GM20431 (cell line): ENCODE results near the gene SPAM1.
"Not testable (repeated sequence)": the region's sequence is repeated elsewhere in the genome, so short reads cannot be mapped to it uniquely, and the experiment has no call there.

ENCODE experiments used
- in situ Hi-C: fragments of 300-500 bp; cut with MseI, MboI; formaldehyde crosslinking; loops from one replicate; pipeline ENCODE4 v1.15.0; 2020; ENCODE audit warnings: low sequenced_read_pairs; ENCODE audit not compliant: unreplicated experiment

The SPAM1 gene

GRCh38 chr7:123945938-123946337, 20.9 kb downstream of the SPAM1 start:
- in situ Hi-C loops = no loop called here

DNA sequence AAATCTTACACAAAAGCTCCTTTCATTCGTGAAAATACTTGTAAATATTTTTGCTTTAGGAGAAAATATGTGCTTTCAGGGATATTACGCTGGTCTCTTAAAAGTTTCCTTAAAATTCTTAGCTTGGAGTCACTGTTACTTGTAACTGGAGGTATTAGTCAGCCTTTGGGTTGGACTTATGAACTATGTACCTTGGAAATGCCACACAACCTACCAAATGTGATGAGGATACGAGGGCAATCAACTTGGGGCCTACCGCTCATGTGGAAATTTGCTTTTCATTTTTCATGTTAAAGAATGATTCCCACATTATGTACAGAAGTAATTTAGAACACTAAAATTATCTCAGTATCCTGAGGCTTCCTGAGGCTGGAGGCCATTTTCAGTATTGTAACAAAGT, 23.1 kb downstream of the SPAM1 start:
- in situ Hi-C loops = no loop called here

GRCh38 chr7:123958186-123958703, 33.2 kb downstream of the SPAM1 start:
- in situ Hi-C loops = no loop called here

GRCh38 chr7:123961771-123962170, 36.7 kb downstream of the SPAM1 start:
- in situ Hi-C loops = no loop called here

GRCh38 chr7:123966936-123967335, 41.9 kb downstream of the SPAM1 start:
- in situ Hi-C loops = no loop called here

GRCh38 chr7:123972045-123972444, 47.0 kb downstream of the SPAM1 start:
- in situ Hi-C loops = no loop called here

GRCh38 chr7:123972831-123973230, 47.8 kb downstream of the SPAM1 start:
- in situ Hi-C loops = no loop called here

DNA sequence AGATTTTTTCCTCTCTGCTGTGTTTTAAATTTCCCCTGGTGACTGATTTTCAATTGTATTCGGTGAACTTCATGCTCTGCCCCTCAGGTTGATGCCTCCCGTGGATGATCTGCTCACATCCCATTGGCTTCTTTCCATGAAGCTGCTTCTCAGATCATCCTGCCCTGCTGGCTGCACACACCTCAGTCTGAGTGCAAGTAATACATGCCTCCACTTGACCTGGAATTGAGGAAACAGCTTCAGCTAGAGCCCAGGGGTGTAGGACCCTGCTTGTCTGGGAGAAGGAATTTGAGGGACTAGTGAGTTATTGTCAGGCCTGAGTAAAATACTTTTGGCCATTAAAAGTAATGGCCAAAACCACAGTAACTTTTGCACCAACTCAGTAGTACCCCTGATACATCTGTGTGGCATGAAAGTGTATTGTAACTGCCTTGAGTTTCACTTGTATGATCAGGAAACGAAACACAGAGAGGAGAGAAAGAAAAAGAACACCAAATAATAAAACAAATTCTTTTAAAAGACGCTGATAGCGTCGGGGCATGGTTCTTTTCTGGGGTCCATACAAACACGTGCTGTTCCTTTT, 49.4 kb downstream of the SPAM1 start:
- in situ Hi-C loops = no loop called here

- in situ Hi-C loops = no loop called here
Observed at GRCh38 chr7:123975084-123975483, 50.0 kb downstream of the SPAM1 start.

- in situ Hi-C loops = no loop called here
Observed at GRCh38 chr7:123977081-123977480, 52.0 kb downstream of the SPAM1 start.

GRCh38 chr7:123979876-123980275, 54.8 kb downstream of the SPAM1 start:
- in situ Hi-C loops = no loop called here

DNA sequence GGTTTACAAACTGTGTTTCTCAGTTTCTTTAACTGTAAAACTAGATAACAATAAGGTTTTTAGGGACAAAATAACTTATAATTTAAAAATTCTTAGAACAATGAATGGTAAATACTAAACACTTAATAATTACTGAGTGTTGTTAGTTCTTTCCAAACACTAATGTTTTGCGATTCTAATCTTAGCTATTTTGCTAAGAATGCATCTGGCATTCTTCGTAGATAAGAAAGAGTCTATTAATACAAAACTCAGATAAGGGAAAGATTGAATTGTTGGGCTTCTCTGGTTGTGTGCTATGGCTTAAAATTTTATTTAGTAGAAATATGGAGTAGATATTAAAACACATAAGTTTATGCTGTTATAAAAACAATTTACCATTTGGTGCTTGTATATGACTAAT, 62.4 kb downstream of the SPAM1 start:
- in situ Hi-C loops = no loop called here

DNA sequence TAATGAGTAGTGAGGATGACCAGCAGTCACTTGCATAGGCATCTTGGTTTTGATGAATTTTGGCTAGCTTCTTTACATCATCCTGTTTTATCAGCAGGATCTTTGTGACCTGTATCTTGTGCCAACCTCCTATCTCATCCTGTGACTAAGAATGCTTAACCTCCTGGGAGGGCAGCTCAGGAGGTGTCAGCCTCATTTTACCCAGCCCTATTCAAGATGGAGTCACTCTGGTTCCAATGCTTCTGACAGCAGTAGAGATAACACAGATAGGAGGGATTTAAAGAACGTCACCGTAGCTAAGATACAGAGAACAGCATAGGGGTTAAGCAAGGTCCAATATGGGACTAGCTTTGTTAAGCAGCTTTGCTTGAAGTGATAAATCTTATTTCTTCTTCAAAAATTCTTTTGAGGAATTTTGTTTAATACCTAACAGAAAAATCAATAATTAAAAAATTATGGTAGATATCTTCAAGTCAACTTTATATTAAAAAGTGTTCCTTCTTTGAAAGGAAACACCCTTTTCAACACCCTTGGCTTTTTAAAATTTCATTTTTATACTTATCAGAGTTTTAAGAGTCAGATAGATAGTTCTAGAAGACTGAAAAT, 68.0 kb downstream of the SPAM1 start:
- in situ Hi-C loops = no loop called here

DNA sequence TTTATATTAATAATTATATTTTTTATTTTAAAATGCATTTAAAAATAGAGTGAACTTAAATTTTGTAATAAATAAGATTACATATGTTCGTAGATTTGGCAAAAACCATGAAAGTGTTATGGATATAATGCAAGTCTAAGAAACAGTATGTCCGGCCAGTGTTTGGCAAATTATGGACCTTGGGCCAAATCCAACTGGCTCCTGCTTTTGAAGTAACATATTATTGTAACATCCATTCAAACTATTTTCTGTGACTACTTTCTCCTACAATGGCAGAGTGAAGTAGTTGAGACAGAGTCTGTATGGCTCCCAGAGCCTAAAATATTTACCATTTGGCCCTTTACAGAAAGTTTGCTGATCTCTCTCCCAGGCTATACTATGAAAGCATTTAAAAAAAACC, 69.0 kb downstream of the SPAM1 start:
- in situ Hi-C loops = no loop called here

- in situ Hi-C loops = no loop called here
Observed at GRCh38 chr7:123994449-123994848, 69.4 kb downstream of the SPAM1 start.

DNA sequence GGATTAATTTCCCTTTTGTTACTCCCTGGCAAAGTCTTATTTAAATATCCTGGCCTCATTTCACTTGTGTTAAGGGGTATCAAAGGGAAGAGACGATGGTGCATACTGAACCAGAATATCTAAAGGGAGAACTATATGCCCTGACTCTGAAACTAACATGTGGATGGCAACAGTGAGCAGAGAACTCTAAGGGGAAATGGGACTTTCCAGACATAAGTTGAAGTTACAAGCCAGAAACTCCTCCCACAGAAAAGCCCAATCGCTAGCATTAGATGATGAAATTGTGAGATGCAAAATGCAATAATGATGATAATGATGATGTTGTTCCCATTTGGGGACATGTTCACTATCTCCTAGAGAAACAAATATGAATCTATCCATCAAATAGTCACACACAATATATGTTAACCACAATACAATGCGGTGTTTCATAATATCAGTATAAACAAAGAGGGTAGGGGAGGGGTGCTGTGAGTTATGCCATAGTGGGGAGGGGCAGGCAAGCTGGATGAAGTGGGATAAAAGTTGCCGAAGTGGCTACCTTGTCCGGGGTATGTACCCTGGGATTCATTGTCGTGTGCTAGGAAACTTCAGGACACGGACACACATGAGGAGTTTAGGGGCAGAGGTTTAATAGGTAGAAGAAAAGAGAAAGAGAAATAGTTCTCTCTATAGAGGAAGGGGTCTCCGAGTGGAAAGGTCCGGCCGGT, 70.7 kb downstream of the SPAM1 start:
- in situ Hi-C loops = no loop called here

GRCh38 chr7:123996327-123996625, 71.2 kb downstream of the SPAM1 start:
- in situ Hi-C loops = no loop called here

DNA sequence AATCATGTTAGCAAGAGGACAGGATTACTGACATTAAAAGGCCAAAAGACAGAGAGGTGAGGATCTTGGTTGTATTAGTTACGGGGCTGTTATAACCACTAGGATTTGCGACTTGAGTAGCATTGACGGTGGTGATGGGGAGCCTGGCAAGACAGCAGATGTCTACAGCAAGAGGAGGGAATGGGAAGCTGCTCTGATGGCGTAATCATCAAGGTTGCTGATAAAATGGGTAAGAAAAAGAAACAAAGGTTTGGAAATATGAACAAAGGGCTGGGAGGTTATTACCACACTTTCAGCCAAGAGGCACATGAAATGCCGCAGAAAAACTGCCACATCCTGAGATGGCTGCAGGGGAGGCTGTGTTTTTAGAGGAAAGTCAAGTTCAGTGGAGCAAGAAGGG, 73.9 kb downstream of the SPAM1 start:
- in situ Hi-C loops = no loop called here

DNA sequence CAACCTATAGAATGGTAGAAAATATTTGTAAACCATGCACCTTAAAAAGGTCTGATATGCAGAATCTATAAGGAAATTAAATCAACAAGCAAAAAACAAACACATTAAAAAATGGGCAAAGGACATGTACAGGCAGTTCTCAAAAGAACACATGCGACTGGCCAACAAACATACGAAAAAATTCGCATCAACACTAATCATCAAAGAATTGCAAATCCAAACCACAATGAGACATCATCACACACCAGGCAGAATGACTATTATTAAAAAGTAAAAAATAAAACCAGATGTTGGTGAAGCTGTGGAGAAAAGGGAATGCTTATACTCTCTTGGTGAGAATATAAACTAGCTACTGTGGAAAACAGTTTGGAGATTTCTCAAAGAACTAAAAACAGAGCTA, 74.7 kb downstream of the SPAM1 start:
- in situ Hi-C loops = no loop called here

DNA sequence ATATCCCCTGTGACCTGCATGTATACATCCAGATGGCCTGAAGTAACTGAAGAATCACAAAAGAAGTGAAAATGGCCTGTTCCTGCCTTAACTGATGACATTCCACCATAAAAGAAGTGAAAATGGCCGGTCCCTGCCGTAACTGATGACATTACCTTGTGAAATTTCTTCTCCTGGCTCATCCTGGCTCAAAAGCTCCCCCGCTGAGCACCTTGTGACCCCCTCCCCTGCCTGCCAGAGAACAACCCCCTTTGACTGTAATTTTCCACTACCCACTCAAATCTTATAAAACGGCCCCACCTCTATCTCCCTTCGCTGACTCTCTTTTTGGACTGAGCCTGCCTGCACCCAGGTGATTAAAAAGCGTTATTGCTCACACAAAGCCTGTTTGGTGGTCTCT, 83.3 kb downstream of the SPAM1 start:
- in situ Hi-C loops = not testable (repeated sequence)

DNA sequence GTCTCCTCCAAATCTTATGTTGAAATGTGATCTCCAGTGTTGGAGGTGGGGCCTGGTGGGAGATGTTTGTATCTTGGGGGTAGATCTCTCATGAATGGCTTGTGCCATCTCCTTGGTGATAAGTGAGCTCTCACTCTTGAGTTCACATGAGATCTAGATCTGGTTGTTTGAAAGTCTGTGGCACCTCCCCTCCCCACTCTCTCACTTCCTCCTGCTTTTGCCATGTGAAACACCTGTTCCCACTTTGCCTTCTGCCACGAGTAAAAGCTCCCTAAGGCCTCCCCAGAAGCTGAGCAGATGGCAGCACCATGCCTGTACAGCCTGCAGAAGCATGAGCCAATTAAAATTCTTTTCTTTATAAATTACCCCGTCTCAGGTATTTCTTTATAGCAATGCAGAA, 84.3 kb downstream of the SPAM1 start:
- in situ Hi-C loops = no loop called here
